GM21786 (cell line): ENCODE results near the gene BET1L.

Experiments
- ATAC-seq: cut with Tn5 transposase; IDR thresholded peaks from one replicate; pipeline ENCODE4 v1.9.1; 2021; ENCODE audit not compliant: unreplicated experiment

The BET1L gene

GRCh38 chr11:210803-211180 lies 3.6 kb upstream of the BET1L start:
- no peak for ATAC-seq

- no peak for ATAC-seq
Measured at GRCh38 chr11:210122-210802, 3.1 kb upstream of the BET1L start.

GRCh38 chr11:209275-210121 lies 2.3 kb upstream of the BET1L start:
- no peak for ATAC-seq

- ATAC-seq = no peak
Measured at GRCh38 chr11:208917-209260, 1.7 kb upstream of the BET1L start.

GRCh38 chr11:208181-208916 lies 1.1 kb upstream of the BET1L start:
- peak; percentile 31 for ATAC-seq

- ATAC-seq = no peak
Measured at GRCh38 chr11:207863-208180, 623 bp upstream of the BET1L start.

GRCh38 chr11:206526-207207 lies 532 bp downstream of the BET1L start:
- ATAC-seq = no peak

- no peak for ATAC-seq
Measured at GRCh38 chr11:206002-206384, 1.2 kb downstream of the BET1L start.

GRCh38 chr11:205221-206001 lies 1.8 kb downstream of the BET1L start:
- ATAC-seq = no peak

GRCh38 chr11:204587-205109 lies 2.6 kb downstream of the BET1L start:
- ATAC-seq = no peak

- ATAC-seq = no peak
Measured at GRCh38 chr11:203945-204586, 3.1 kb downstream of the BET1L start.

- no peak for ATAC-seq
Measured at GRCh38 chr11:203056-203944, 3.9 kb downstream of the BET1L start.

- ATAC-seq = no peak
Measured at GRCh38 chr11:202490-202889, 4.7 kb downstream of the BET1L start.

- no peak for ATAC-seq
Measured at GRCh38 chr11:201966-202365, 5.2 kb downstream of the BET1L start.

GRCh38 chr11:200224-201003 lies 6.8 kb downstream of the BET1L start:
- ATAC-seq = no peak

GRCh38 chr11:199782-200181 lies 7.4 kb downstream of the BET1L start:
- no peak for ATAC-seq

- ATAC-seq = no peak
Measured at GRCh38 chr11:199004-199581, 8.1 kb downstream of the BET1L start.

GRCh38 chr11:198236-198806 lies 8.9 kb downstream of the BET1L start:
- no peak for ATAC-seq
